Measurements from ENCODE around the gene PRKG1.
"Not testable (repeated sequence)": the region's sequence is repeated elsewhere in the genome, so short reads cannot be mapped to it uniquely, and the experiment has no call there.

The PRKG1 gene

GRCh38 chr10:52031771-52032170 is 957.5 kb downstream of the PRKG1 start:
- H3K4me3 ChIP-seq (ENCODE audit: low read length): no peak overlapping the region
- no peak for TF ChIP-seq ZNF274 (IDR thresholded peaks at IDR 0.05; ENCODE audit: low read depth, low read length)

DNA sequence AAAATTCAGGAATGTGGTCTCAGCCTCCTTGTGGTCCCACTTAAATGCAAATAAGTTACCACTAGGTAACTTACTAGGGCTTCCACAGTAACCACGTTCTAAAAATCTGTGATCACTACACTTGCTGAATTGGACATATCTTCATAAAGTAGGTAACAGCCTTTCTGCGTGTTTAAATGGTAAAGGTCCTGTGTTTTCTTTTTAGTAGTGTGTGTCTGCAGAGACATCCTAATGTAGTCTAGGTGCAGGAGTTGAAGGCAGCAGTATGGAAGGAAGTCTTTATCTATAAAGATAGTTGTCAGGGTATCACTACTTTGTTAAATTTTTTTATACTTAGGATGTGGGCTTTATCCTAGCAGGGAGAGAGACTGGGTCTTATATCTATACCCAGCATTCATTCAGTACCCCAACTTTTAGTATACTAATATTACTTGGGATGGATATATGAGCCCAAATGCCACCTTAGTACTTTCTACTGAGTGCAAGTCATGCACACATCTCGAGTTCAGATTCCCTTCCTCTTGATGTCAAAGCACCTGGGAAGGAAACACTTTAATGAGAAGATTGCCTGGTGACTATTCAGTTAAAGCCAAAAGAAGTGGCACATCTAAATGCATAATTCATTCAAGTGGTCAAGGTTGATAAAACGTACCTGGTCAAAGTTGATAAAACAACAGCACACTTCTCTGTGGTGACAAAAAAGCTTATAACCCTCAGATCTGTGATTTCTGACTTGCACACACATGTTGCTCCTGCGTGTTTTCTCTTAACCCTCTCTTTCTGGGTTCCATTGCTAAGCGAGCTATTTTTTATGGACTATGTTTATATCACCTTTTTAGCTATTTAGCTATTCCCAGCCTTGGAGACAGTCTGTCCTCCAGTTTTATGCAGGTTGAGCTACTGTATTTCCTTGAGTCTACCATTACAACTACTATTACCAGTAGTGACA is 958.7 kb downstream of the PRKG1 start:
- no peak overlapping the region for H3K4me3 ChIP-seq (ENCODE audit: low read length)
- TF ChIP-seq ZNF274 (IDR thresholded peaks at IDR 0.05; ENCODE audit: low read depth, low read length): no peak

DNA sequence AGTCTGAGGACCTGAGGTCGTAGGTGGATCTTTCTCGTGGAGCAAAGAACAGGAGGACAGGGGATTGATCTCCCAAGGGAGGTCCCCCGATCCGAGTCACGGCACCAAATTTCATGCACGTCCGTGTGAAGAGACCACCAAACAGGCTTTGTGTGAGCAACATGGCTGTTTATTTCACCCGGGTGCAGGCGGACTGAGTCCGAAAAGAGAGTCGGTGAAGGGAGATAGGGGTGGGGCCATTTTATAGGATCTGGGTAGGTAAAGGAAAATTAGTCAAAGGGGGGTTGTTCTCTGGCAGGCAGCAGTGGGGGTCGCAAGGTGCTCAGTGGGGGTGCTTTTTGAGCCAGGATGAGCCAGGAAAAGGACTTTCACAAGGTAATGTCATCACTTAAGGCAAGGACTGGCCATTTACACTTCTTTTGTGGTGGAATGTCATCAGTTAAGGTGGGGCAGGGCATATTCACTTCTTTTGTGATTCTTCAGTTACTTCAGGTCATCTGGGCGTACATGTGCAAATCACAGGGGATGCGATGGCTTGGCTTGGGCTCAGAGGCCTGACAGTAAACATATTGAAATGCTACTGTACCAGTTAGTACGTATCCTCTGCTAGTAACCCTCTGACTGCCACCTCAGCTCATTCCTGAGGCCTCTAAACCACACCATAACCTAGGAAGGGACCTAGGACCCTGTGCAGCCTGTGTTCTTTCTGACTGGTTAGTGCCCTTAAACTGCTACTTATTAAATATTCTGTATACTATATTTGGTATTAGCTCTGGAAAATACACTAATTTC is 964.9 kb downstream of the PRKG1 start:
- not testable (repeated sequence) for H3K4me3 ChIP-seq (ENCODE audit: low read length)

- no peak overlapping the region for H3K4me3 ChIP-seq (ENCODE audit: low read length)
- TF ChIP-seq ZNF274 (IDR thresholded peaks at IDR 0.05; ENCODE audit: low read depth, low read length): no peak
Measured at GRCh38 chr10:52040486-52040885, 966.2 kb downstream of the PRKG1 start.

DNA sequence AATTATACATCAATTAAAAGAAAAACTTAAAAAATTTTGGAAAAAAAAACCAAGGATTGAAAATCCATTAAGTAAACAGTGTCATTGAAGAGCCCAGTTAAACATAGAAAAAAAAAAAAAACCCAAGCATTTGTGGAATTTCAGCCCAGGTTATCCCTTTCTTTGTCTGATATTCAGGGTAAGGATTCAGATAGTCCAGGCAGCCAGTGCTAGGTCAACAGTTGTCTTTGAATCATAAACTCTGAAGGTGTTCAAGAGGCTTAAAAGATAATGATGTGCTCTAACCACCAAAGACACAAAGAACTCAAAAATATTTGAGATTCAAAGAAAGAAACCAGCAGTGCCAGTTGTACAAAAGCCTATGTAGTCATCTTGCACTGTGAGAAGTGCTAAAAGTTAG is 969.5 kb downstream of the PRKG1 start:
- TF ChIP-seq ZNF274 (IDR thresholded peaks at IDR 0.05; ENCODE audit: low read depth, low read length): no peak
- no peak overlapping the region for H3K4me3 ChIP-seq (ENCODE audit: low read length)

DNA sequence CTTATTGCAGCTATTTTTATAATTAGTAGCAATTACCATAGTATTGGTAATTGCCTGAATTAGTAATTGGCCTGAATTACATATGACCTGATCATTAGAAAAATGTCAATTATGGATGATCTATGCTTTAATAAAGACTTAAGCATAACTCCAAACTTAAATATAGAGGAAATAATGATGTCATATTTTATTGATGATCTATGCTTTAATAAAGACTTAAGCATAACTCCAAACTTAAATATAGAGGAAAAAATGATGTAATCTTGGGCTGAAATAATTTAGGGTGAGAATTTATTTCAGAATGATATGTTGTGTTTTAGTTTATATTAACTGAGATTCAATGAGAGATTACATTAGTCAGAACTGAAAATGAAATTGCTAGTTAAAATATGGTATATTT is 973.8 kb downstream of the PRKG1 start:
- no peak for TF ChIP-seq ZNF274 (IDR thresholded peaks at IDR 0.05; ENCODE audit: low read depth, low read length)
- H3K4me3 ChIP-seq (ENCODE audit: low read length): no peak overlapping the region

GRCh38 chr10:52050429-52051047 is 976.3 kb downstream of the PRKG1 start:
- no peak overlapping the region for H3K4me3 ChIP-seq (ENCODE audit: low read length)
- TF ChIP-seq ZNF274 (IDR thresholded peaks at IDR 0.05; ENCODE audit: low read depth, low read length): no peak

DNA sequence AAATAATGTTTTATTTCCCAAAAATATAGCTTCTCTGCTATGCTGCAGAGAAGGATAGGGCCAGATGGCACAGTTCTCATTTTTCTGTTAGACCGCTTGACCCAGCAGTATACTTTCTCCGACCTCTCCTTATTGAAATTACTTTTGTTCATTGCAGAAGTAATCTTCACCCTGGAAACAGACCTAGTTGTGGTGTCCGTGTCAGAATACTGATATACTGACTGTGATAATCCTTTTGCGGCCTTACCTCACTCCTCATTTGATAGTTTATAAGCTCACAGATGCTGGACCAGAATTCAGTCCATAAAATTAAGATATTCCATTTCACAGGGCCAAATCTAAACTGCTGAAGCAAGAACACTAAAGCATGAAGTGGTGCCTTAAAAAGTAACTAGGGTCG is 979.2 kb downstream of the PRKG1 start:
- H3K4me3 ChIP-seq (ENCODE audit: low read length): no peak overlapping the region
- TF ChIP-seq ZNF274 (IDR thresholded peaks at IDR 0.05; ENCODE audit: low read depth, low read length): no peak

- no peak for TF ChIP-seq ZNF274 (IDR thresholded peaks at IDR 0.05; ENCODE audit: low read depth, low read length)
- H3K4me3 ChIP-seq (ENCODE audit: low read length): no peak overlapping the region
Measured at GRCh38 chr10:52056291-52056690, 982.0 kb downstream of the PRKG1 start.

DNA sequence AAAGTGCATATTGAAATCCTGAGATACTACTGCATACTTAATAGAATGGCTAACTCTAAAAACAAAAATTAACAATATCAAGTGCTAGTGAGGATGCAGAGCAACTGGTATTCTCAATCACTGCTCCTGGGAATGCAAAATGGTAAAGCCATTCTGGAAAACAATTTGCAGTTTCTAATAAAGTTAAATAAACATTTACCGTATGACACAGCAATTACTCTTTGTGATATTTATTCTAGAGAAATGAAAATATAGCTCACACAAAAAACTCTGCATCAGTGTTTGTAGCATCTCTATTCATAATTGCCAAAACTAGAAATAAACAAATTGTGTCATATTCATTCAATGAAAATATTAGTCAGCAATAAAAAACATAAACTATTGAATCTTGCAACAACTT is 984.8 kb downstream of the PRKG1 start:
- no peak overlapping the region for H3K4me3 ChIP-seq (ENCODE audit: low read length)
- no peak for TF ChIP-seq ZNF274 (IDR thresholded peaks at IDR 0.05; ENCODE audit: low read depth, low read length)

DNA sequence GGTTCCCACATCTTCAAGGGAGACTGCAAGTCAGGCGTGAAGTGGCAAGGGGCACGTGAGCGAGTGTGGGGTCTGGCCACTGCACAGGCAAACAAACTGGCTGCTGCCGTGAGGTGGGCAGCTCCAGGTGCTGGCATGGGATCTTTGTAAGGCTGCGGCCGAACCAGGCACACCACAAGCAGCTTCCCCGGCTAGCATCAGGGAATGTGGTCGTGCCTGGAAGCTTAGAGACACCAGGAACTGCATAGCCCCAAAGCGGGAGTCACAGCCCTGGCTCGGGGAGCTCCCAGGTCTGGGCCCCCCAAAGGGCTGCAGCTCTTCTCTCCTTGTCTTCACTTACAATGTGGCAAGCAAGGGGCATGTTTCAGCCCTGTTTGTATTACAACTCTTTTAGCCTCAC is 988.9 kb downstream of the PRKG1 start:
- H3K4me3 ChIP-seq (ENCODE audit: low read length): no peak overlapping the region
- no peak for TF ChIP-seq ZNF274 (IDR thresholded peaks at IDR 0.05; ENCODE audit: low read depth, low read length)

DNA sequence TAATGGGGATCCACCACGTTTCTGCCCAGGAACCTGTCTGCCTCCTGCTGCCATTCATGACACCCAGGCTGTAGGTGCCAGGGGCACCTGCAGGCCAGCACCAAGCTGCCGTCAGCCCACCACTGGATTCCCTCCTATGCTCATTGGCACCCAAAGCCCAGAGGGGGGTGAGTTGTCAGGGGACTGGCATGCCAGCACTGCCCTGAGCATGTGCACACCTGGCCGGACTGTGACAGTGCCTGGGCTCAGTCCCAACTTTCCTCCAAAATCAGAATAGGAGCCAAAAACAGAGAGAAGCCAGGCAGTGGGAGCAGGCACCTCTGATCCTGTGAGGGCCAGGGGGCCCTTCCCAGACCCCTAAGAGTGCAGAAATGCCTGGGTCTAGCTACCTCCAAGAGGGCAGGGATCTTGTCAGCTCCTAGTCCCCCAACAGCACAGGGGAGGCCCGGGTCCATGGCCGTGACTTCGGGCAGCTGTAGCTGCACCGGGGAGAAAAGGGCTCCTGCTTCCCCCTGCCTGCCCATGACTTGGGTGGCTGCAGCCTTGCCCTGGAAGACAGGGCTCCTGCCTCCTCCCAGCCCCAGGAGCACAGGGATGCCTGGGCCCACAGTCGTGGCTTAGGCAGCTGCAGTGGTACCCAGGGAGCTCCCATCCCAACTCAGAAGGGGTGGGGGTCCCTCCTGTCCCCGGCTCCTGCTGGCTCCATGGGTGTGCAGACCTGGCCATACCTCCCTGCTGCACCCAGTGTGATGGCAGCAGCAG is 990.0 kb downstream of the PRKG1 start:
- TF ChIP-seq ZNF274 (IDR thresholded peaks at IDR 0.05; ENCODE audit: low read depth, low read length): no peak

DNA sequence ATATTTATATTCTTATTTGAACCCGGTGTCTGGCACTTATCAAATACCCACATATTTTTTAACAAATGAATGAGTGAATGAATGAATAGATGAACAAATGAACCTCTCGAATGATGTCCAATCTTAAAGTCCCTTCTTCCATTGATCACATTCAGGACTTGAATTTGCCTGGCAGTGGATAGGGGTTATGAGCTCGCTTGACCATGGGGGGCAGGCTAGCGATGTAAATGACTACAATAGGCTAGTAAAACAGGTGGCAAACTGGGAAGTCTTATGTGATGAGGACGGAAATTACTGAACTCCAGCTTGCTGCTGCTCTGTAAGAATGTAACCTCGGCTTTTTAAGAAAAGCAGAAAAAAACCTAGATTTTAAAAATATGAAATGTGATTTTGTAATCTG is 992.1 kb downstream of the PRKG1 start:
- no peak overlapping the region for H3K4me3 ChIP-seq (ENCODE audit: low read length)
- no peak for TF ChIP-seq ZNF274 (IDR thresholded peaks at IDR 0.05; ENCODE audit: low read depth, low read length)

More for the DNA sequence above, 990.0 kb downstream of the PRKG1 start:
- no peak overlapping the region for H3K4me3 ChIP-seq (ENCODE audit: low read length)

DNA sequence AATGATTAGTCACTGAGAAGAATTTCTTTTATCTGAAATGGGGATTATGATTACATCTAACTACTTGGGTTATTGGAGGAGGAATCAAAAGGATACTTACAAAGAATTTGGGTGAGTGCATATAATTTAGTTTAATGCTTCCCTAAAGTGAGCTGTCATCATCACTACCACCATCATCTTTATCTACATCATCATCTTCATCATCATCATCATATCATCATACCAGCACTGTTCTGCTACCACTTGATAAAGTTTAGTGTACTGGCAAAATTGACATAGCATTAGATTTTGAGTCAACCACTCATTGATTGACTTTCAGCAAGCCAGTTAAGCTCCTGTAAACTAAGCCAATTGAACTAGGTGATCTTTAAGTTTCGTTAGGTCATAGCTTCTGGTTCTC is 994.2 kb downstream of the PRKG1 start:
- H3K4me3 ChIP-seq (ENCODE audit: low read length): no peak overlapping the region
- TF ChIP-seq ZNF274 (IDR thresholded peaks at IDR 0.05; ENCODE audit: low read depth, low read length): no peak
